Mammary epithelial cell (primary cell): ENCODE measurements around the gene PLCD1.

Experiments
- CTCF ChIP-seq, 2 donors: IDR thresholded peaks in 1 of 2; conservative IDR thresholded peaks in 1 of 2; 2 replicates each; pipeline ENCODE4 v1.5.1; 2011 to 2012; ENCODE audit warnings: inconsistent platforms in 2 of 2, low read length in 2 of 2, mild to moderate bottlenecking in 2 of 2, control low read depth in 1 of 2, low read depth in 1 of 2; ENCODE audit not compliant: insufficient read depth in 1 of 2; ENCODE audit errors: extremely low read depth in 1 of 2
- EZH2 ChIP-seq: IDR thresholded peaks from 2 replicates; pipeline ENCODE4 v1.6.1; 2012; ENCODE audit warnings: low read length, inconsistent platforms, borderline replicate concordance

GRCh38 chr3:38000242-38000916 lies 29.1 kb downstream of the PLCD1 start:
- TF ChIP-seq CTCF (conservative IDR thresholded peaks at IDR 0.05 in 1 of 2, IDR thresholded peaks at IDR 0.05 in 1 of 2; ENCODE audit: extremely low read depth in 1 of 2, insufficient read depth in 1 of 2, low read depth in 1 of 2, low read length in 2 of 2) = no peak
- no peak for TF ChIP-seq EZH2
